Neural crest cell (in vitro differentiated cells): ENCODE measurements around the gene ABHD8. TPM values are rescaled to one million over a fixed set of nuclear protein-coding genes. Genes with fewer than 3 reads are reported as not detected.

ENCODE experiments used
- DNase-seq: peaks from one replicate; pipeline ENCODE4 v3.0.0; 2021; ENCODE audit warnings: low read depth, mixed read lengths, low spot score
- H3K27ac Mint-ChIP-seq: one replicate; pipeline ENCODE4 v1.8.0; 2021; ENCODE audit warnings: mild to moderate bottlenecking, mixed read lengths; ENCODE audit not compliant: unreplicated experiment
- H3K27me3 Mint-ChIP-seq: 2 replicates; pipeline ENCODE4 v1.8.0; 2021; ENCODE audit warnings: low read depth, mild to moderate bottlenecking, mixed read lengths
- H3K36me3 Mint-ChIP-seq: 2 replicates; pipeline ENCODE4 v1.8.0; 2021; ENCODE audit warnings: low read depth, mild to moderate bottlenecking, mixed read lengths
- H3K4me1 Mint-ChIP-seq: 2 replicates; pipeline ENCODE4 v1.8.0; 2021; ENCODE audit warnings: mixed read lengths
- H3K4me3 Mint-ChIP-seq: one replicate; pipeline ENCODE4 v1.8.0; 2021; ENCODE audit warnings: mild to moderate bottlenecking, mixed read lengths
- H3K9me3 Mint-ChIP-seq: 2 replicates; pipeline ENCODE4 v1.8.0; 2021; ENCODE audit warnings: mixed read lengths
- total RNA-seq: library from RNA; stranded (reverse); gene quantifications from 2 replicates; pipeline ENCODE4 v1.2.1, GENCODE V29; 2021
- TF ChIP-seq, protein P1 (sequence below): fragments of 200-600 bp; sonication (generic); conservative IDR thresholded peaks from 2 replicates; pipeline ENCODE4 v1.5.0; 2021; ENCODE audit warnings: antibody characterized with exemption, mild to moderate bottlenecking

The ABHD8 gene
- total RNA-seq, 1 donor from 2014 or later, result 8.5 TPM

DNA sequence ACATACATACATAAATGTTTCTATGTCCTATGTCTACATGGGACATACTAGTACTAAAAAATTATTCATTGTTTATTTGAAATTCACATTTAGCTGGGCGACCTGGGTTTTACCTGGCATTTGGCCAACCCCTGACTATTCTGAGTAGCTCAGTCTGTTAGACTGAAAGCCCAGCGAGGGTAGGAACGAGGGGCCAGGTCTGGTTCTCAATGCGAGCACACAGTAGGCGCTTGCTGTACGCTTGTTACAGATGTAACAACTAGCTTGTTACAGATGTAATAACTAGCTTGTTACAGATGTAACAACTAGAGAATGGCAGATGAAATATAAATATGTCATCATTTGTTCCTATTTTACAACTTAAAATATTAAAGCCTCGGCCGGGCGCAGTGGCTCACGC is 32.4 kb upstream of the ABHD8 start:
- Mint-ChIP-seq H3K9me3 (no peaks in the 10 kb centered on the region), H3K4me1 (peaks cover 22% of the 10 kb centered on the region), H3K36me3 (peaks cover 8% of the 10 kb centered on the region), H3K4me3 (peak overlapping the region; percentile 97), H3K27ac (no peak overlapping the region), H3K27me3 (peaks cover 10% of the 10 kb centered on the region)
- TF ChIP-seq, protein P1, sequence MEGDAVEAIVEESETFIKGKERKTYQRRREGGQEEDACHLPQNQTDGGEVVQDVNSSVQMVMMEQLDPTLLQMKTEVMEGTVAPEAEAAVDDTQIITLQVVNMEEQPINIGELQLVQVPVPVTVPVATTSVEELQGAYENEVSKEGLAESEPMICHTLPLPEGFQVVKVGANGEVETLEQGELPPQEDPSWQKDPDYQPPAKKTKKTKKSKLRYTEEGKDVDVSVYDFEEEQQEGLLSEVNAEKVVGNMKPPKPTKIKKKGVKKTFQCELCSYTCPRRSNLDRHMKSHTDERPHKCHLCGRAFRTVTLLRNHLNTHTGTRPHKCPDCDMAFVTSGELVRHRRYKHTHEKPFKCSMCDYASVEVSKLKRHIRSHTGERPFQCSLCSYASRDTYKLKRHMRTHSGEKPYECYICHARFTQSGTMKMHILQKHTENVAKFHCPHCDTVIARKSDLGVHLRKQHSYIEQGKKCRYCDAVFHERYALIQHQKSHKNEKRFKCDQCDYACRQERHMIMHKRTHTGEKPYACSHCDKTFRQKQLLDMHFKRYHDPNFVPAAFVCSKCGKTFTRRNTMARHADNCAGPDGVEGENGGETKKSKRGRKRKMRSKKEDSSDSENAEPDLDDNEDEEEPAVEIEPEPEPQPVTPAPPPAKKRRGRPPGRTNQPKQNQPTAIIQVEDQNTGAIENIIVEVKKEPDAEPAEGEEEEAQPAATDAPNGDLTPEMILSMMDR, result no peak
- DNase-seq, result no peak

DNA sequence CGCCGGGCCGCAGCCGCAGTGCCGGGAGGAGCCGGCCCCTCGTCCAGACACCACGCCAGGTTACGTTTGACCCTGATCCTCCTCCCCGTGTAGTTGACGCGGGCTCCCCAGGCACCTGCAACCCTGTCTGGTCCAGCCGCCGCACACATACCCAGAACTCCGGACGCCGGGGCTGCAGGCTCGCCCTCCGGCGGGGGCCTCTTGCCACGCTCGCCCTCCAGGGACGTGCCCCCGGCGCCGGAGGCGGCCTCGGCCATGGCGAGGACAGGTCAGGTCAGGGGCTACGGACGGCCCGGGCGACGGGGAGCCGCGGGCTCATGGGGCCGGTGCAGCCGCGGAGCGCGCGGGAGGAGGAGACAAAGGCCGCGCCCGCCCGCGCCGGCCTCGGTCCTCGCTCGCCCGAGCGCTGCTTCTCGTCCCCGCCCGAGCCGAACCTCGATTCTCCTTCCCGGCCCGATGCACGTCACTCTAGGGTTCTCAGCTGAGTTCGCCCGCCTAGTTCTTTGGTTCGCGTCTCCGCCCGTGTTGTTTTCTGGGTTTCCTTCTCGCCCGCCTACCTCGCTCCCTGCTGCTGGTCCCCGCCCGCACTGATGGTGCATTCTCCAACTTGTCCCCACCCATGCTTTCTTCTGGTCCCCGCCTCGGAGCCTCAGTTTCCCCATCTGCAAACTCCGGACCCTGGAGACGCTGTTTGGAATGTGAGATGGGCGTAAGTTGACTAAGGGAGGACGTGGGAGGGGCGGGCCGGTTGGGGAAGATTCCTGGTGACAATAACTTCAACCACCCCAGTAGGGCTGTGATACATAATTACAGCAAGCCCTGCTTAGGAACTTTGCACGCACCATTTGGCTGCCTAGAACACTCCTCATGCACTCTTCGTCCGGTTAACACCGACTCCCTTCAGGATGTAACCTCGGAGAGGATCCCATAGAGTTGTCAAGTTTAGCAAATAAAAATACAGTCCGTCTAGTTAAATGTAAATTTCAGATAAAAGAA is 31.5 kb upstream of the ABHD8 start, which contains the start of gene ANO8:
TSS of gene ANO8 (minus strand) at position 442 of the 996 bp plus-strand sequence. CDS start at position 257, 185 bp downstream.
- H3K9me3 Mint-ChIP-seq, result no peaks in the 10 kb centered on the region
- H3K4me1 Mint-ChIP-seq, result peaks cover 22% of the 10 kb centered on the region
- peaks cover 8% of the 10 kb centered on the region for H3K36me3 Mint-ChIP-seq
- peaks cover 17% of the 10 kb centered on the region for H3K27me3 Mint-ChIP-seq
- H3K27ac Mint-ChIP-seq, result peak within 1 kb of the TSS; percentile 90
- H3K4me3 Mint-ChIP-seq, result peak within 1 kb of the TSS; percentile 97
- TF ChIP-seq, protein P1, result no peak
- DNase-seq, result peak; percentile 95

DNA sequence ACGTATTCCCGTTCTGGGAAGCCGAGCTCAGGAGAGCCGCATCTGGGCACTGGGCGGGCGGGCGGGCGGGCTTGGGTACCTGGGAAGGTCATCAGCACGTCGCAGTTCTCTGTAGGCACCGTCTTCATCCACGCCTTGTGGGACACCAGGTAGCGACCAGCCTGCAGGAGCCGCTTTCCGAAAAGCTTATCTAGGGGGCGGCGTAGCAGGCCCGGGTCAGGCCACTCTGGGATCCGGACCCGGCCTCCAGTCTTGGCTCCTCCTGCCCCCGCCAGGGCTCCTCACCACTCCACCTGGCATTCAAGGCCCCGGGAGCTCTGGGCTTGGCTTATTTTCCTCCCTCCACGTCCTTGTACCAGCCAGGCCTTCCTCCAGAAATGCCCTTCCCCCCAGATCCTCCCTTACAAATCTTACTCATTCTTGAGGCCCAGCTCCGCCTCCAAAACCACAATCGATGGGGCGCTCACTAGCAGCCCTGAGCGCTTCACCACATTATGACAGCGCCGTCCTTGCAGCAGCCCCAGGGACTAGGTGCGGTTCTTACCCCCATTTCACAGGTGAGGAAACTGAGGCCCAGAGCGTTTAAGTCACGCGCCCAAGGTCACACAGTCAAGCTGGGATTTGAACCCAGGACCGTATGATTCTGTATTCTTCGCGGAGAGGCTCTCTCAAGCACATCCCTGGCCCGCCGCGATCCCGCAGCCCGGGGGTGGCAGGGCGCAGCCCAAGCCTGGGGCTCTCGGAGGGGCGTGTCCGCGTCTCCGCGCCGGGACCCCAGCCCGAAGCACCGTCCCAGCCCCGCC is 30.6 kb upstream of the ABHD8 start:
- no peaks in the 10 kb centered on the region for H3K9me3 Mint-ChIP-seq
- peak overlapping the region; percentile 90 for H3K27ac Mint-ChIP-seq
- H3K4me1 Mint-ChIP-seq, result peaks cover 22% of the 10 kb centered on the region
- peaks cover 21% of the 10 kb centered on the region for H3K27me3 Mint-ChIP-seq
- DNase-seq, result no peak
- H3K36me3 Mint-ChIP-seq, result peaks cover 8% of the 10 kb centered on the region
- peak overlapping the region; percentile 94 for H3K4me3 Mint-ChIP-seq
- TF ChIP-seq, protein P1, result no peak

DNA sequence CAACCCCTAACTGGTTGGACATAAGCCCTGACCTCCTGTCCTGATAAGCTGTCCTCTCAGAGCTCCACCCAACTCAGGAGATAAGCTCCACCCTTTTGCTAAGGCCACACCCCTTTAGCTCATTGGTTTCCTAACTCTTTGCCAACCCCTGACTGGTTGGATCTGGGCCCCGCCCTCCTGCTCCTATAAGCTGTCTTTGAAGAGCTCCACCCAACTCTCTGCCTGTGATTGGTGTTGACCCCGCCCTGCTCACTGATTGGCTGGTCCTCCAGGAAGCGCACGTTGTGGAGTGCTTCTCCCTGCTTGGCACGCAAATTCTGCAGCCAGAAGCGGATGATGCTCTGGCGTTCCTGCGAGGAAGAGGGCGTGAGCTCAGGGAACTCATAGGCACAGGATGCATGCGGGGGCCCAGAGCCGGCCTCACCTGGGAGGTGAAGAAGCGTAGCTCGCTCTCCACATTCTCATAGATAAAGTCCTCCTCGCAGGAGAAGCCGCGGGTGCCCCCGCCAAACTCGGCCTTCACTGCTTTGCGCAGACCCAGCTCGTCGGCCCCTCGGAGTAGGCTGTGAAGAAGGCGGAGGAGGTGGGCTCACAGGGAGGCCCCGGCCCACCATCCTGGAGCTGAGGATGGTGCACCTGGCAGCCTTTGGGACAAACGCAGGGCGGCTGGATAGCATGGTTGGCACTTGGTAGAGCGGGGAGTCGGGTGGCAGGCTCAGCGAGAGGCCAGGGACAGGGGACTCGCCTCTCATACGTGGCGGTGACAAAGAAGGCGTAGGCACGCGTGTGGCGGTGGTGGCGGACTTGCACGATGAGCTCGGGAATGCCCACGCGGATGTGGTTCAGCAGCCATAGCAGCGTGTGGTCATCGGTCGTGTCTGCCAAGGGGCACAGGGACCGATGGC is 29.7 kb upstream of the ABHD8 start:
- no peak for DNase-seq
- peaks cover 22% of the 10 kb centered on the region for H3K27me3 Mint-ChIP-seq
- peaks cover 8% of the 10 kb centered on the region for H3K36me3 Mint-ChIP-seq
- peaks cover 23% of the 10 kb centered on the region for H3K4me1 Mint-ChIP-seq
- H3K4me3 Mint-ChIP-seq, result peak overlapping the region; percentile 83
- H3K9me3 Mint-ChIP-seq, result no peaks in the 10 kb centered on the region
- TF ChIP-seq, protein P1, result no peak
- peak overlapping the region; percentile 43 for H3K27ac Mint-ChIP-seq

DNA sequence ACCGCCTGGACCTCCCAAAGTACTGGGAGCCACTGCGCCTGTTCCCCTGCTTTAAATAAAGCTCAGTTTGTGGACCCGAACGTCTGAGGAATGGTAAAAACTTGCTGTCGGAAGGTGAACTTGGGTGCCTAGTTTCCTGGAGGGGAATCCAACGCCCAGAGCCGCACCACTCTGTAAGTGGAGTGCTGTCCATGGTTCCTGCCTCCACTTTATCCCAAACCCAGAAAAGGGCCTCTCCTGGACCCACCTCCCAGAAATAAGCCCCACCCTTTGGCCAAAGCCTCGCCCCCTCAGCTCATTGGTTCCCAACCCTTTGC is 29.1 kb upstream of the ABHD8 start:
- Mint-ChIP-seq H3K36me3 (peaks cover 11% of the 10 kb centered on the region), H3K4me1 (peaks cover 27% of the 10 kb centered on the region), H3K27me3 (peaks cover 26% of the 10 kb centered on the region), H3K9me3 (no peaks in the 10 kb centered on the region), H3K27ac (no peak overlapping the region), H3K4me3 (peak overlapping the region; percentile 83)
- TF ChIP-seq, protein P1, result no peak
- DNase-seq, result no peak
